PC-3 (cell line): Measurements from ENCODE around the gene C1orf53. TPM values are rescaled to one million over a fixed set of nuclear protein-coding genes. Genes with fewer than 3 reads are reported as not detected.
A peak's percentile ranks its signal among the peaks of the same experiment; 100 is the strongest.
"Not testable (repeated sequence)": the region's sequence is repeated elsewhere in the genome, so short reads cannot be mapped to it uniquely, and the experiment has no call there.

Experiments used
- ATAC-seq: fragments of 200-7000 bp; cut with Tn5 transposase; 2 replicates; pipeline ENCODE4 v1.9.1; 2020; ENCODE audit warnings: mild to moderate bottlenecking, moderate library complexity
- Bru-seq: library from RNA; stranded (reverse); fragments of 400-500 nt; gene quantifications from one replicate; lab custom pipeline; 2021; lab: Mats Ljungman, UMichigan
- BruChase-seq, 2 experiments: library from RNA; stranded (reverse); fragments of 400-500 nt; gene quantifications; one replicate each; lab custom pipeline; 2021; lab: Mats Ljungman, UMichigan
- BruUV-seq: library from RNA; stranded (reverse); fragments of 400-500 nt; replicated peaks from 2 replicates; lab custom pipeline; 2021; lab: Mats Ljungman, UMichigan
- CTCF ChIA-PET: fragments of 300-600 bp; sonication (Branson Sonifier 250); formaldehyde crosslinking; loops from one replicate; lab custom pipeline; 2022; ENCODE audit warnings: antibody characterized with exemption; lab: Charles Lee
- POLR2A ChIA-PET: fragments of 300-600 bp; sonication (Branson Sonifier 250); formaldehyde crosslinking; loops from one replicate; lab custom pipeline; 2022; ENCODE audit warnings: antibody characterized with exemption; ENCODE audit not compliant: unreplicated experiment; lab: Charles Lee
- DNase-seq: peaks from one replicate; pipeline ENCODE4 v3.0.0-alpha.2; 2015
- H2AFZ ChIP-seq: fragments of 300-600 bp; sonication (generic); 2 replicates; pipeline ENCODE4 v1.6.0; 2016; ENCODE audit warnings: antibody characterized with exemption, low read length
- H3F3A ChIP-seq: fragments of 300-600 bp; sonication (generic); one replicate; pipeline ENCODE4 v1.6.0; 2017; ENCODE audit warnings: antibody characterized with exemption, low read length, control low read depth, mild to moderate bottlenecking; ENCODE audit not compliant: unreplicated experiment
- H3K27ac ChIP-seq: fragments of 300-600 bp; sonication (generic); 2 replicates; pipeline ENCODE4 v1.5.1; 2016; ENCODE audit warnings: mild to moderate bottlenecking, low read length
- H3K27me3 ChIP-seq: fragments of 300-600 bp; sonication (generic); 2 replicates; pipeline ENCODE4 v1.6.1; 2016; ENCODE audit warnings: low read length, mixed read lengths
- H3K36me3 ChIP-seq: fragments of 300-600 bp; sonication (generic); 2 replicates; pipeline ENCODE4 v1.6.1; 2016; ENCODE audit warnings: low read depth, mixed run types, low read length, mixed read lengths
- H3K4me1 ChIP-seq: fragments of 300-600 bp; sonication (generic); 2 replicates; pipeline ENCODE4 v1.5.1; 2016; ENCODE audit warnings: low read length; ENCODE audit not compliant: insufficient read depth
- H3K4me2 ChIP-seq: fragments of 300-600 bp; sonication (generic); 2 replicates; pipeline ENCODE4 v1.6.0; 2016; ENCODE audit warnings: low read length
- H3K4me3 ChIP-seq: fragments of 300-600 bp; sonication (generic); 2 replicates; pipeline ENCODE4 v1.5.1; 2016; ENCODE audit warnings: mild to moderate bottlenecking, low read length, mixed read lengths
- H3K79me2 ChIP-seq: fragments of 300-600 bp; sonication (generic); 2 replicates; pipeline ENCODE4 v1.6.1; 2017; ENCODE audit warnings: low read length, mixed read lengths
- H3K9ac ChIP-seq: fragments of 300-600 bp; sonication (generic); 2 replicates; pipeline ENCODE4 v1.6.0; 2016; ENCODE audit warnings: mild to moderate bottlenecking, low read length
- H3K9me2 ChIP-seq: fragments of 300-600 bp; sonication (generic); replicated peaks from 2 replicates; pipeline ENCODE4 v1.6.1; 2016; ENCODE audit warnings: mixed run types, low read length, mixed read lengths
- H3K9me3 ChIP-seq: fragments of 300-600 bp; sonication (generic); 2 replicates; pipeline ENCODE4 v1.6.1; 2016; ENCODE audit warnings: low read length, mixed read lengths
- H4K20me1 ChIP-seq: fragments of 300-600 bp; sonication (generic); 2 replicates; pipeline ENCODE4 v1.6.1; 2016; ENCODE audit warnings: low read length, mixed read lengths
- EZH2 ChIP-seq: fragments of 300-600 bp; sonication (generic); IDR thresholded peaks from one replicate; pipeline ENCODE4 v1.6.1; 2017; ENCODE audit warnings: antibody characterized with exemption, mild to moderate bottlenecking, low read length; ENCODE audit not compliant: unreplicated experiment
- EZH2phosphoT487 ChIP-seq: fragments of 300-600 bp; sonication (generic); IDR thresholded peaks from 2 replicates; pipeline ENCODE4 v1.6.1; 2018; ENCODE audit warnings: mild to moderate bottlenecking, antibody characterized with exemption, low read length, borderline replicate concordance
- intact Hi-C: fragments of 100-400 bp; cut with micrococcal nuclease; formaldehyde crosslinking; loops from 2 replicates; pipeline ENCODE4 v1.9.0; 2023
- long read RNA-seq: library from polyadenylated mRNA; unstranded; transcript quantifications from one replicate; pipeline ENCODE4 v2.0.0, GENCODE V29; 2021; ENCODE audit not compliant: unreplicated experiment
- total RNA-seq: library from RNA; depleted of rRNA; stranded (reverse); fragments of >200 nt; gene quantifications from 2 replicates; pipeline ENCODE4 v1.2.3, GENCODE V29; 2014; rRNA removed
- TF ChIP-seq, protein P1 (sequence below): fragments of 300-600 bp; sonication (generic); conservative IDR thresholded peaks from 2 replicates; pipeline ENCODE4 v1.5.1; 2017; ENCODE audit warnings: antibody characterized with exemption, low read depth, mild to moderate bottlenecking, low read length

Gene C1orf53
- total RNA-seq (4.3 and 10.4 TPM in 2 replicates), Bru-seq, nascent RNA (percentile 45 among the genes with signal in this experiment), BruChase-seq, experiment 1, labeled RNA remaining after a 6-hour chase (percentile 30 among the genes with signal in this experiment), BruChase-seq, experiment 2, labeled RNA remaining after a 2-hour chase (percentile 43 among the genes with signal in this experiment)
- long read RNA-seq, partial matches to known transcripts = 1 of 5 reads
- long read RNA-seq, other reads (novel, unspliced or antisense) = 1 of 5 reads

GRCh38 chr1:197902454-197903195 is at the start of gene C1orf53:
C1orf53 (plus strand) TSS chr1:197902630; CDS start chr1:197902650, 20 bp downstream.
- Histone ChIP-seq H3K9me2 (no peaks in the 10 kb centered on the region), H3K27ac (peak within 1 kb of the TSS; percentile 78), H3F3A (no peaks in the 10 kb centered on the region), H3K36me3 (no peaks in the 10 kb centered on the region), H3K27me3 (no peaks in the 10 kb centered on the region), H3K4me1 (peaks cover 12% of the 10 kb centered on the region), H4K20me1 (no peaks in the 10 kb centered on the region), H3K4me2 (peak within 1 kb of the TSS; percentile 96), H2AFZ (peak within 1 kb of the TSS; percentile 95), H3K4me3 (peak within 1 kb of the TSS; percentile 86), H3K9ac (peak within 1 kb of the TSS; percentile 94), H3K9me3 (no peaks in the 10 kb centered on the region), H3K79me2 (no peaks in the 10 kb centered on the region)
- ATAC-seq (peak; percentile 93), DNase-seq (peak; percentile 81)
- ChIA-PET POLR2A (interaction anchor here (0.5 to 0.9 kb wide), 3 partner anchors 16 to 239 kb away, joined by 3 to 4 read pairs (median 4); no protein-coding TSS in a partner anchor), CTCF (interaction anchor here (1.3 kb wide), 1 partner anchor 13 kb away, joined by 4 read pairs; no protein-coding TSS in a partner anchor)
- BruUV-seq = no TSS peak
- TF ChIP-seq, protein P1, sequence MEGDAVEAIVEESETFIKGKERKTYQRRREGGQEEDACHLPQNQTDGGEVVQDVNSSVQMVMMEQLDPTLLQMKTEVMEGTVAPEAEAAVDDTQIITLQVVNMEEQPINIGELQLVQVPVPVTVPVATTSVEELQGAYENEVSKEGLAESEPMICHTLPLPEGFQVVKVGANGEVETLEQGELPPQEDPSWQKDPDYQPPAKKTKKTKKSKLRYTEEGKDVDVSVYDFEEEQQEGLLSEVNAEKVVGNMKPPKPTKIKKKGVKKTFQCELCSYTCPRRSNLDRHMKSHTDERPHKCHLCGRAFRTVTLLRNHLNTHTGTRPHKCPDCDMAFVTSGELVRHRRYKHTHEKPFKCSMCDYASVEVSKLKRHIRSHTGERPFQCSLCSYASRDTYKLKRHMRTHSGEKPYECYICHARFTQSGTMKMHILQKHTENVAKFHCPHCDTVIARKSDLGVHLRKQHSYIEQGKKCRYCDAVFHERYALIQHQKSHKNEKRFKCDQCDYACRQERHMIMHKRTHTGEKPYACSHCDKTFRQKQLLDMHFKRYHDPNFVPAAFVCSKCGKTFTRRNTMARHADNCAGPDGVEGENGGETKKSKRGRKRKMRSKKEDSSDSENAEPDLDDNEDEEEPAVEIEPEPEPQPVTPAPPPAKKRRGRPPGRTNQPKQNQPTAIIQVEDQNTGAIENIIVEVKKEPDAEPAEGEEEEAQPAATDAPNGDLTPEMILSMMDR = no peak
- TF ChIP-seq EZH2 (no peak), EZH2phosphoT487 (no peak)
- intact Hi-C loops = no loop called here

- CTCF ChIA-PET, H3K4me3 ChIP-seq, BruUV-seq: not testable (repeated sequence)
Observed at GRCh38 chr1:197855751-197856150, 46.7 kb upstream of the C1orf53 start.

GRCh38 chr1:197857477-197857876 is 45.0 kb upstream of the C1orf53 start:
- no peak overlapping the region for H3K9ac ChIP-seq
- H3K4me3 ChIP-seq = no peak overlapping the region
- H3K9me3 ChIP-seq = no peaks in the 10 kb centered on the region
- no peaks in the 10 kb centered on the region for H4K20me1 ChIP-seq
- peaks cover 4% of the 10 kb centered on the region for H3K4me1 ChIP-seq
- no TSS peak for BruUV-seq
- no peak for TF ChIP-seq EZH2
- TF ChIP-seq EZH2phosphoT487 = no peak
- TF ChIP-seq, protein P1 = no peak
- H3F3A ChIP-seq = no peaks in the 10 kb centered on the region
- no peak overlapping the region for H3K4me2 ChIP-seq
- intact Hi-C loops = no loop called here
- ChIA-PET CTCF (no interaction called here), POLR2A (no interaction called here)
- DNase-seq = no peak
- no peaks in the 10 kb centered on the region for H3K79me2 ChIP-seq
- no peaks in the 10 kb centered on the region for H3K9me2 ChIP-seq
- no peaks in the 10 kb centered on the region for H3K27me3 ChIP-seq
- no peaks in the 10 kb centered on the region for H3K36me3 ChIP-seq
- no peak overlapping the region for H3K27ac ChIP-seq
- no peak for ATAC-seq
- no peak overlapping the region for H2AFZ ChIP-seq

More at GRCh38 chr1:197855751-197856150, 46.7 kb upstream of the C1orf53 start:
- H3K9me3 ChIP-seq, H3K27ac ChIP-seq, DNase-seq, H4K20me1 ChIP-seq, H3K9me2 ChIP-seq, H3K4me1 ChIP-seq, H2AFZ ChIP-seq, H3K36me3 ChIP-seq, H3F3A ChIP-seq, POLR2A ChIA-PET, ATAC-seq, H3K27me3 ChIP-seq, H3K79me2 ChIP-seq, H3K4me2 ChIP-seq, H3K9ac ChIP-seq, intact Hi-C loops: not testable (repeated sequence)
